Measurements from ENCODE around the gene GPN2. TPM values are rescaled to one million over a fixed set of nuclear protein-coding genes. Genes with fewer than 3 reads are reported as not detected.
A peak's percentile ranks its signal among the peaks of the same experiment; 100 is the strongest.
"Not testable (repeated sequence)": the region's sequence is repeated elsewhere in the genome, so short reads cannot be mapped to it uniquely, and the experiment has no call there.

GPN2 gene
- total and polyA plus RNA-seq, 7 experiments from 2014 or later: 9.1 to 50.6 (median 31.8) TPM

- H3K36me3 Mint-ChIP-seq: peaks cover 0 to 19% (median 4%) of the 10 kb centered on the region in 5 donors
- Histone ChIP-seq H3K4me3 (ENCODE audit: low read length) (no peak overlapping the region), H3K27ac (ENCODE audit: low read depth, low read length) (no peak overlapping the region), H3K9me3 (ENCODE audit: control insufficient read depth in 2 of 3, low read length in 3 of 3) (no peaks in the 10 kb centered on the region), H3K4me1 (ENCODE audit: control insufficient read depth in 2 of 2, insufficient read depth in 2 of 2, low read length in 2 of 2) (peaks cover 0 to 3% of the 10 kb centered on the region in 2 donors), H3K27me3 (ENCODE audit: control insufficient read depth in 2 of 2, insufficient read depth in 2 of 2, low read length in 2 of 2) (no peaks in the 10 kb centered on the region), H3K36me3 (ENCODE audit: control insufficient read depth in 2 of 3, insufficient read depth in 3 of 3, low read length in 3 of 3) (peaks cover 12 to 65% (median 13%) of the 10 kb centered on the region in 3 experiments)
- H3K4me3 Mint-ChIP-seq: no peak overlapping the region
- no peaks in the 10 kb centered on the region for H3K9me3 Mint-ChIP-seq
- H3K27ac Mint-ChIP-seq: no peak overlapping the region
- peaks cover 0 to 6% (median 0%) of the 10 kb centered on the region in 7 donors for H3K4me1 Mint-ChIP-seq
- intact Hi-C loops (cut with micrococcal nuclease): no loop called here
- DNase-seq: no peak
- CTCF ChIA-PET: no interaction called here
- no peak for ATAC-seq
- POLR2A ChIA-PET: no interaction called here
- H3K27me3 Mint-ChIP-seq: no peaks in the 10 kb centered on the region
Measured at GRCh38 chr1:26844424-26845196, 45.5 kb downstream of the GPN2 start.

- Mint-ChIP-seq H3K4me3 (no peak overlapping the region), H3K27ac (peak overlapping the region in 1 of 9 donors; percentile 28), H3K4me1 (peaks cover 0 to 25% (median 6%) of the 10 kb centered on the region in 7 donors), H3K9me3 (no peaks in the 10 kb centered on the region), H3K36me3 (peaks cover 3 to 22% (median 6%) of the 10 kb centered on the region in 5 donors), H3K27me3 (no peaks in the 10 kb centered on the region)
- ChIA-PET CTCF (interaction anchor here (0.5 kb wide), 1 partner anchor 11 kb away, joined by 3 read pairs; no protein-coding TSS in a partner anchor), POLR2A (interaction anchor here (0.5 kb wide), 1 partner anchor 38 kb away, joined by 3 read pairs; no protein-coding TSS in a partner anchor)
- ATAC-seq (no peak), DNase-seq (no peak)
- H3K36me3 ChIP-seq (ENCODE audit: control insufficient read depth in 2 of 3, insufficient read depth in 3 of 3, low read length in 3 of 3): peaks cover 8 to 71% (median 11%) of the 10 kb centered on the region in 3 experiments
- H3K4me3 ChIP-seq (ENCODE audit: low read length): no peak overlapping the region
- H3K27me3 ChIP-seq (ENCODE audit: control insufficient read depth in 2 of 2, insufficient read depth in 2 of 2, low read length in 2 of 2): no peaks in the 10 kb centered on the region
- peaks cover 2 to 19% of the 10 kb centered on the region in 2 donors for H3K4me1 ChIP-seq (ENCODE audit: control insufficient read depth in 2 of 2, insufficient read depth in 2 of 2, low read length in 2 of 2)
- no peak overlapping the region for H3K27ac ChIP-seq (ENCODE audit: low read depth, low read length)
- intact Hi-C loops (cut with micrococcal nuclease): no loop called here
- H3K9me3 ChIP-seq (ENCODE audit: control insufficient read depth in 2 of 3, low read length in 3 of 3): no peaks in the 10 kb centered on the region
Measured at GRCh38 chr1:26839779-26840178, 50.3 kb downstream of the GPN2 start.

GRCh38 chr1:26839339-26839722, 50.8 kb downstream of the GPN2 start:
- intact Hi-C loops (cut with micrococcal nuclease): no loop called here
- H3K27me3 Mint-ChIP-seq: no peaks in the 10 kb centered on the region
- H3K36me3 Mint-ChIP-seq: peaks cover 4 to 27% (median 11%) of the 10 kb centered on the region in 5 donors
- peak overlapping the region in 5 of 9 donors; percentile 10 to 77 (median 28) for H3K27ac Mint-ChIP-seq
- Histone ChIP-seq H3K9me3 (ENCODE audit: control insufficient read depth in 2 of 3, low read length in 3 of 3) (no peaks in the 10 kb centered on the region), H3K36me3 (ENCODE audit: control insufficient read depth in 2 of 3, insufficient read depth in 3 of 3, low read length in 3 of 3) (peaks cover 11 to 72% (median 15%) of the 10 kb centered on the region in 3 experiments), H3K4me3 (ENCODE audit: low read length) (no peak overlapping the region), H3K27me3 (ENCODE audit: control insufficient read depth in 2 of 2, insufficient read depth in 2 of 2, low read length in 2 of 2) (no peaks in the 10 kb centered on the region), H3K4me1 (ENCODE audit: control insufficient read depth in 2 of 2, insufficient read depth in 2 of 2, low read length in 2 of 2) (peaks cover 7 to 23% of the 10 kb centered on the region in 2 donors), H3K27ac (ENCODE audit: low read depth, low read length) (peak overlapping the region; percentile 45)
- H3K9me3 Mint-ChIP-seq: no peaks in the 10 kb centered on the region
- peak overlapping the region in 1 of 10 donors; percentile 7 for H3K4me3 Mint-ChIP-seq
- ATAC-seq (no peak), DNase-seq (no peak)
- H3K4me1 Mint-ChIP-seq: peaks cover 1 to 25% (median 10%) of the 10 kb centered on the region in 7 donors
- CTCF ChIA-PET: interaction anchor here (1.0 kb wide), 1 partner anchor 238 kb away, joined by 6 read pairs; no protein-coding TSS in a partner anchor
- POLR2A ChIA-PET: interaction anchor here (0.7 kb wide), 1 partner anchor 20 kb away, joined by 3 read pairs; no protein-coding TSS in a partner anchor

GRCh38 chr1:26838474-26839338, 51.4 kb downstream of the GPN2 start:
- intact Hi-C loops (cut with micrococcal nuclease): no loop called here
- no peaks in the 10 kb centered on the region for H3K9me3 ChIP-seq (ENCODE audit: control insufficient read depth in 2 of 3, low read length in 3 of 3)

GRCh38 chr1:26837665-26838064, 52.4 kb downstream of the GPN2 start:
- DNase-seq: not testable (repeated sequence)
- peak overlapping the region in 4 of 9 donors; percentile 39 to 78 (median 62) for H3K27ac Mint-ChIP-seq

More at GRCh38 chr1:26838474-26839338, 51.4 kb downstream of the GPN2 start:
- CTCF ChIA-PET: interaction anchor here (0.6 to 1.0 kb wide), 2 partner anchors 17 to 237 kb away, joined by 3 to 6 read pairs; no protein-coding TSS in a partner anchor
- no peaks in the 10 kb centered on the region for H3K27me3 ChIP-seq (ENCODE audit: control insufficient read depth in 2 of 2, insufficient read depth in 2 of 2, low read length in 2 of 2)
- no peaks in the 10 kb centered on the region for H3K27me3 Mint-ChIP-seq
- no peak overlapping the region for H3K4me3 ChIP-seq (ENCODE audit: low read length)
- peak overlapping the region in 7 of 9 donors; percentile 8 to 77 (median 56) for H3K27ac Mint-ChIP-seq
- POLR2A ChIA-PET: interaction anchor here (0.7 kb wide), 1 partner anchor 20 kb away, joined by 3 read pairs; no protein-coding TSS in a partner anchor
- H3K36me3 ChIP-seq (ENCODE audit: control insufficient read depth in 2 of 3, insufficient read depth in 3 of 3, low read length in 3 of 3): peaks cover 13 to 76% (median 21%) of the 10 kb centered on the region in 3 experiments
- H3K27ac ChIP-seq (ENCODE audit: low read depth, low read length): peak overlapping the region; percentile 45
- ATAC-seq (peak; percentile 93), DNase-seq (no peak)
- H3K4me1 Mint-ChIP-seq: peaks cover 7 to 30% (median 16%) of the 10 kb centered on the region in 7 donors
- H3K4me3 Mint-ChIP-seq: peak overlapping the region in 1 of 10 donors; percentile 7
- no peaks in the 10 kb centered on the region for H3K9me3 Mint-ChIP-seq
- H3K4me1 ChIP-seq (ENCODE audit: control insufficient read depth in 2 of 2, insufficient read depth in 2 of 2, low read length in 2 of 2): peaks cover 13 to 29% of the 10 kb centered on the region in 2 donors
- H3K36me3 Mint-ChIP-seq: peaks cover 4 to 33% (median 11%) of the 10 kb centered on the region in 5 donors

More at GRCh38 chr1:26837665-26838064, 52.4 kb downstream of the GPN2 start:
- CTCF ChIA-PET: interaction anchor here (1.0 kb wide), 1 partner anchor 28 kb away, joined by 5 read pairs; no protein-coding TSS in a partner anchor
- Histone ChIP-seq H3K36me3 (ENCODE audit: control insufficient read depth in 2 of 3, insufficient read depth in 3 of 3, low read length in 3 of 3) (peaks cover 19 to 72% (median 21%) of the 10 kb centered on the region in 3 experiments), H3K4me1 (ENCODE audit: control insufficient read depth in 2 of 2, insufficient read depth in 2 of 2, low read length in 2 of 2) (peaks cover 21 to 37% of the 10 kb centered on the region in 2 donors)
- POLR2A ChIA-PET: interaction anchor here (1.0 kb wide), 1 partner anchor 27 kb away, joined by 5 read pairs; no protein-coding TSS in a partner anchor
- intact Hi-C loops (cut with micrococcal nuclease); H3K9me3 ChIP-seq (ENCODE audit: control insufficient read depth in 2 of 3, low read length in 3 of 3); H3K27me3 ChIP-seq (ENCODE audit: control insufficient read depth in 2 of 2, insufficient read depth in 2 of 2, low read length in 2 of 2); H3K27me3 Mint-ChIP-seq; H3K4me3 ChIP-seq (ENCODE audit: low read length); H3K4me3 Mint-ChIP-seq; H3K27ac ChIP-seq (ENCODE audit: low read depth, low read length); ATAC-seq; H3K9me3 Mint-ChIP-seq: not testable (repeated sequence)
- H3K4me1 Mint-ChIP-seq: peaks cover 18 to 41% (median 27%) of the 10 kb centered on the region in 7 donors
- H3K36me3 Mint-ChIP-seq: peaks cover 4 to 40% (median 11%) of the 10 kb centered on the region in 5 donors

Data from naive thymus-derived CD4-positive, alpha-beta T cell (primary cell).